Measurements from ENCODE around the gene DNAH6.

DNA sequence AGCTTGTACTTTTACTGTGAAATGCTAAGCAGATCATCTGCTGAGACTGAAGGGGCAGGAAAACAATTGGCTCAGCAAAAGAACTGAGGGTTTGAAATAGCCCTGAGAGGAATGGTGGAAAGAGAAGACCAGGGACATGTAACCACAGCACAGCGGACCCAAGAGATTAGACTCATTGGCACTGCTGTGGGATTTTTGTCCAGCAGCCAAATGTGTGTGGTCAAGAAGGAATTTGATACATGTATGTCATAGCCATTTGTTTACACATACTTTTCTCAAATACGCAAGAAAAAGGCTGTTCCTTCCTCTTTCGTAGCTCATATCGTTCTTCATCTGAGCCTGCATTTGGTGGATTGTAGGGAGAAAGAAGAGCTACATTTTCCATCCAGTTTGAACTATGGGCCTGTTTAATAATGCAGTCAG lies 290.8 kb downstream of the DNAH6 start:
- TF ChIP-seq CSDC2 (CRISPR knock-in tag; IDR thresholded peaks at IDR 0.05) (no peak), ESRRG (CRISPR knock-in tag; IDR thresholded peaks at IDR 0.05) (no peak), ZFP30 (CRISPR knock-in tag; IDR thresholded peaks at IDR 0.05) (no peak), BACH2 (CRISPR knock-in tag; IDR thresholded peaks at IDR 0.05; ENCODE audit: borderline replicate concordance) (no peak)

All from SK-N-SH treated with all-trans-retinoic acid at 6 μM for 48 hours (cell line).